Measurements from ENCODE around the gene SYNM.
"Not testable (repeated sequence)": the region's sequence is repeated elsewhere in the genome, so short reads cannot be mapped to it uniquely, and the experiment has no call there.

The SYNM gene

DNA sequence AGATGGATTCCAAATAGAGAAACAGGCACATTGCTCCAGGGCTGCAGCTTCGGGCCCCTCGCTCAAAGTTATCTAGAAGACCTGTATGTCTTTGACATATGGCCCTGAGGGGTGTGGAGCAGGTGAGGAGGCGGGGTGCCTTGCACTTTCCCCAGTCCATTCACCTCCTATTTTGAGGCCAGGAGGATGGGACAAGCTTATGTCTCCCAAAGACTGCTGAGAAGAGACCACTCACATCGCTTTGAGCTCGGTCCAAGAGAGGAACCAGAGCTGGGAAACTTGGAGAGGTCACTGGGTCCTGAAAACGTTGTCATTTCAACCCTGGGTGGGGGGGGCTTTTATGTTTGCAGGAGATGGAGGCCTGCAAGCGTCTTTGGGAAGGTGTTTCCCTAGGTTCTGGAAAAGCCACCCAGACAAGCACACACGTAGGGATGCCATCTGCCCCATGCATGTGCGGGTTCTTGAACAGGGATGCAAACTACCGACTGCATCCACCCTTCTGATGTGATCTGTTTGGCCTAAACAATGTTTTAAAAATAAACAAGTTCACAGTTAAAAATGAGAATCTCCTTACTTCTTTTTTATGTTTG, 33.7 kb upstream of the SYNM start:
- peaks cover 4% of the 10 kb centered on the region for H3K27me3 ChIP-seq (replicated peaks; ENCODE audit: control insufficient read depth, insufficient read depth, low read length)
- no peak for DNase-seq (ENCODE audit: low read depth)
- no peak overlapping the region for H3K4me3 ChIP-seq (ENCODE audit: low read length)
- no peak overlapping the region for H3K9ac ChIP-seq (ENCODE audit: low read length)
- peaks cover 5% of the 10 kb centered on the region for H3K4me1 ChIP-seq (ENCODE audit: control insufficient read depth, insufficient read depth, low read length)
- H3K9me3 ChIP-seq (ENCODE audit: control insufficient read depth, low read length): no peaks in the 10 kb centered on the region
- H3K36me3 ChIP-seq (ENCODE audit: control insufficient read depth, insufficient read depth, low read length, severe bottlenecking): no peaks in the 10 kb centered on the region

DNA sequence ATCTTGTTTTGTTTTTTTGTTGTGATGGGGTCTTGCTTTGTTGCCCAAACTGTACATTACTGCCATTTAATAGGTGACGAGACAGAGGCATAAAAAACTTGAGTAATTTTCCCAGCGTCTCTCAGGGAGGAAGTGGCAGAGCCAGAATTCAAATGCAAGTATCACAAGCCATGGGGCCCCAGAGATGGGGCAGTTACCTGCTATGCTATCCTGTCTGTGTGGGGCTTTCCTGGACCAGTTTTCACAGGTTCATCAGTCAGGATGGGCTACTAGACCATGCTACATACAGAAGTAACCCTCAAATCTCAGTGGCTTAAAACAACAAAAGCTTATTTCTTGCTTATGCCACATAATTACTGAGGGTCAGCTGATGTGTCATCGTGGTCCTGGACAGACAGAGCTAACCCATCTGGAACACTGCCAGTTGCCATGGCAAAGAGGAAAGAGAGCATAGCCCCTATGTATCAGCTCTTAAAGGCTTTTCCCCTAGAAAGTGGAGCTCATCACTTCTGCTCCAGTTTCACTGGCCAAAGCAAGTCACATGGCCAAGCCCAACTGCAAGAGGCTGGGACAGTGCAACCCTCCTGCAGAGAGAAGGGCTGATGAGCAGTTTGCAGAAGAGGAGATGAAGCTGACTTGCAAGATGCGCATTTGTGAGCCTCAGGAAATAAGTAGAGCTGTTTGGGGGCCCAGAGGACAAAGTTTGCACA, 31.7 kb upstream of the SYNM start:
- Histone ChIP-seq H3K9me3 (ENCODE audit: control insufficient read depth, low read length) (no peaks in the 10 kb centered on the region), H3K4me3 (ENCODE audit: low read length) (no peak overlapping the region), H3K27me3 (replicated peaks; ENCODE audit: control insufficient read depth, insufficient read depth, low read length) (no peaks in the 10 kb centered on the region), H3K9ac (ENCODE audit: low read length) (no peak overlapping the region), H3K4me1 (ENCODE audit: control insufficient read depth, insufficient read depth, low read length) (peaks cover 5% of the 10 kb centered on the region), H3K36me3 (ENCODE audit: control insufficient read depth, insufficient read depth, low read length, severe bottlenecking) (no peaks in the 10 kb centered on the region)
- no peak for DNase-seq (ENCODE audit: low read depth)

DNA sequence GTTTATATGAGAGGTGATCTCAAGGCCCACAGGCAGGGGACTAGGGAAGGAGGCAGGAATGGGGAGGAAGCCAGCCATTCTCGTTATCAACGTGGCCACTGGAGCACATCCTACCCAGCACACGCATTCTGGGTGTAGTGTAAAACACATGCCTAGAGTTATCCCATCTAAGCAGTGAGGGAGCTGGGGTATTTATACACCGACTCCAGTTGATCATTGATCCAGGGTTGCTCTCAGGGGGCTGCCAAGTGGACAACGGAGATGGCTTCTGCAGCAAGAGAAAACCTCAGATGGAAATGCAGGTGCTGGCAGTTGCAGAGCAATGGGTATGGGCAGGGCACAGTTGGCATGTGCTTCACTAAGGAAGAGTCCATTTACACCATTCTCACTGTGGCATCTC, 30.4 kb upstream of the SYNM start:
- Histone ChIP-seq H3K4me1 (ENCODE audit: control insufficient read depth, insufficient read depth, low read length) (peaks cover 5% of the 10 kb centered on the region), H3K4me3 (ENCODE audit: low read length) (no peak overlapping the region), H3K27me3 (replicated peaks; ENCODE audit: control insufficient read depth, insufficient read depth, low read length) (no peaks in the 10 kb centered on the region), H3K36me3 (ENCODE audit: control insufficient read depth, insufficient read depth, low read length, severe bottlenecking) (no peaks in the 10 kb centered on the region), H3K9ac (ENCODE audit: low read length) (no peak overlapping the region), H3K9me3 (ENCODE audit: control insufficient read depth, low read length) (no peaks in the 10 kb centered on the region)
- no peak for DNase-seq (ENCODE audit: low read depth)

DNA sequence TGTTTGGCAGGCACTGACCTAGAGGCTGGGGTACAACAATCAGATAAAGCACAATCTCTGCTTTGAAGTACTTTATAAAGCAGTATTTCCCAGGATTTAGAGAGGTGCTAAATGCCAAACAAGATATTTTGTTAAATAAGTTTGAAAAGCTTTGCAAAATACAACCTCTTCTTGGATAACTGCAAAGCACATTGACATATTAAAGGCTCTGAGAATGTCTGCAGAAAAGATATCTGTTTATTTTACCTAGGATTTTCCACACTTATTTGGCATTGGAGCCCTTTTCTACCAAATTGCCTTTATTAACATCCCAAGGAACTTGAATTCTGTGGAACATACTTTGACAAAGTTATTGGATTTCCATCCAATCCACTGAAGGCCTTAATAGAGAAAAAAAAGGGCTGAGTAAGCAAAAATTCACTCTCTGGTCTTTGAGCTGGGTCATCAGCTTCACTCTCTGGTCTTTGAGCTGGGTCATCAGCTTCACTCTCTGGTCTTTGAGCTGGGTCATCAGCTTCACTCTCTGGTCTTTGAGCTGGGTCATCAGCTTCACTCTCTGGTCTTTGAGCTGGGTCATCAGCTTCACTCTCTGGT, 29.7 kb upstream of the SYNM start:
- H3K9ac ChIP-seq (ENCODE audit: low read length); H3K4me3 ChIP-seq (ENCODE audit: low read length); H3K36me3 ChIP-seq (ENCODE audit: control insufficient read depth, insufficient read depth, low read length, severe bottlenecking); H3K27me3 ChIP-seq (replicated peaks; ENCODE audit: control insufficient read depth, insufficient read depth, low read length); H3K4me1 ChIP-seq (ENCODE audit: control insufficient read depth, insufficient read depth, low read length); DNase-seq (ENCODE audit: low read depth); H3K9me3 ChIP-seq (ENCODE audit: control insufficient read depth, low read length): not testable (repeated sequence)

DNA sequence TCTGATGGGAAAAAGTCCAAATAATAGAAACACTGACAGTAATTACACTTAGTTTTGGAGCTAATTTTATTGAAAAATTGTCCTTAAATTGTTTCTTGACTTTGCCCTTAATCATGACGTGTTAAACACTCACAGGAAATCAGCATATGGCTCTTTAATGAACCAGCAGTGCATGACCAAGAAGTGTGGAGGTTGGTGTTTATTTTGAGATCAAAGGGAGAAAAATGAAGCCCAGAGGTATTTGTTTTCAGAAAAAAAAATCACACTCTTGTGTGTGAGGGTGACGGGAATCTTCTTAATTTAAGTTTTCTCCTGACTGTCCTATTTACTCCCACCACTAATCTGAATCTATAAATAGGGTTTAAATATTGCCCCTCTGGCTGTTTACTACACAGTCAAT, 28.8 kb upstream of the SYNM start:
- H3K4me3 ChIP-seq (ENCODE audit: low read length): peak overlapping the region; percentile 79
- no peaks in the 10 kb centered on the region for H3K36me3 ChIP-seq (ENCODE audit: control insufficient read depth, insufficient read depth, low read length, severe bottlenecking)
- DNase-seq (ENCODE audit: low read depth): no peak
- H3K4me1 ChIP-seq (ENCODE audit: control insufficient read depth, insufficient read depth, low read length): peaks cover 5% of the 10 kb centered on the region
- H3K9me3 ChIP-seq (ENCODE audit: control insufficient read depth, low read length): no peaks in the 10 kb centered on the region
- no peaks in the 10 kb centered on the region for H3K27me3 ChIP-seq (replicated peaks; ENCODE audit: control insufficient read depth, insufficient read depth, low read length)
- H3K9ac ChIP-seq (ENCODE audit: low read length): peak overlapping the region; percentile 83

DNA sequence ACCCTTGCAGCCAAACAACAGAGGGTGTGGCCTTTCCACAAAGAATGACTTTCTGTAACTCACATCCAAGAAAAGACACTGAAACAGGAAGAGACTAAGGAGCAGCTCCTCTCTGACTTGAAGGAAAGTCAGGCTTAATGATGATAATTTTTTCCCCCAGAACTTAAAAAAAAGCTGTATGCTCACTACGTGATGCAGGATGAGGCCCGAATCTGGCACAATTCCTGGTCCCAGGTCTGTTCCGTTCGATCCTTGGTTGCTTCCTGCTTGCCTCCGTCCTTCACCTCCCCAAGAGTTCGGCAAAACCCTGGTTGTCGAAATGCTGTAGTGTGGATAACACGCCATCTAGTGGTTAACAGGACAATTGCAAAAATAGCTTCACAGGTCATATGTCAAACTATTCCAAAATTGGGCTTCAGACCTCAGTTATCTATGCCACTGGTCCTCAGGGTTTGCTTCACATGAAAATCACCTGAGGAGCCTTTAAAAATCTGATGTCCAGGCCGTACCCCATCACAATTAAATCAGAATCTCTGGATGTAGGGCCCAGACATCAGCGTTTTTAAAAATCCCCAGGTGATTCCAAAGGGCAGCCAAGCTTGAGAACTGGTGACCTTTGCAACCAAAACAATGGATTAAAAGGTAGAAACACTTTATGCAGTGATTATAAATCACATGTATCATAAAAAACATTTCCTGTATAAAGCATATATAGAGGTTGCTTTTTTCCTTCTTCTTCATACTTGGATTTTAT, 28.1 kb upstream of the SYNM start:
- peak overlapping the region; percentile 79 for H3K4me3 ChIP-seq (ENCODE audit: low read length)
- peaks cover 5% of the 10 kb centered on the region for H3K4me1 ChIP-seq (ENCODE audit: control insufficient read depth, insufficient read depth, low read length)
- H3K27me3 ChIP-seq (replicated peaks; ENCODE audit: control insufficient read depth, insufficient read depth, low read length): no peaks in the 10 kb centered on the region
- no peaks in the 10 kb centered on the region for H3K9me3 ChIP-seq (ENCODE audit: control insufficient read depth, low read length)
- H3K36me3 ChIP-seq (ENCODE audit: control insufficient read depth, insufficient read depth, low read length, severe bottlenecking): no peaks in the 10 kb centered on the region
- peak; percentile 92 for DNase-seq (ENCODE audit: low read depth)
- H3K9ac ChIP-seq (ENCODE audit: low read length): peak overlapping the region; percentile 83

DNA sequence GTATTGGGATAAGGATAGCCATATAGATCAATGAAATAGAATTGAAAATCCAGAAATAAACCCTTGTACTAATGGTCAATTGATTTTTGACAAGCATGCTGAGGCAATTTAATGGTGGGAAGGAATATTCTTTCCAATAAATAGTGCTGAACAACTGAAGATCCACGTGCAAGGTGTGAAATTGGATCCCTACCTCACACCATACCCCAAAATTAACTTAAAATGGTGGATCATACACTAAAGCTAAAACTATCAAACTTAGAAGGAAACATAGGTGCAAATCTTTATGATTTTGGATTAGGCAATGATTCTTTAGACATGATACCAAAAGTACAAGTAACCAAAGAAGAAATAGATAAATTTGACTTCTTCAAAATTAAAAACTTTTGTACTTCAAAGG, 22.1 kb upstream of the SYNM start:
- Histone ChIP-seq H3K9me3 (ENCODE audit: control insufficient read depth, low read length) (peaks cover 6% of the 10 kb centered on the region), H3K9ac (ENCODE audit: low read length) (no peak overlapping the region), H3K36me3 (ENCODE audit: control insufficient read depth, insufficient read depth, low read length, severe bottlenecking) (no peaks in the 10 kb centered on the region), H3K4me3 (ENCODE audit: low read length) (no peak overlapping the region), H3K27me3 (replicated peaks; ENCODE audit: control insufficient read depth, insufficient read depth, low read length) (no peaks in the 10 kb centered on the region), H3K4me1 (ENCODE audit: control insufficient read depth, insufficient read depth, low read length) (no peaks in the 10 kb centered on the region)
- DNase-seq (ENCODE audit: low read depth): no peak

DNA sequence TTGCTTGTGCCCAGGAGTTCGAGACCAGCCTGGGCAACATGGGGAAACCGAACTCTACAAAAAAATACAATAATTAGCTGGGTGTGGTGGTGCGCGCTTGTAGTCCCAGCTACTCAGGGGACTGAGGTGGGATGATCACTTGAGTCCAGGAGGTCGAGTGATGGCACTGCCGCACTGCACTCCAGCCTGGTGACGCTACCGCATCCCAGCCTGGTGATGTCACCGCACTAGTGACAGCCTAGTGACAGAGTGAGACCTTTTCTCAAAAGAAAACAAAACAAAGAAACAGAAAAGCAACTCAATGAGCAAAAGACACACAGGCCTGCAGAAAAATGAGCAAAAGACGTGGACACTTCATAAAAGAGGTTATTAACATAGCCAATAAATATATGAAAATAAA, 19.9 kb upstream of the SYNM start:
- H3K27me3 ChIP-seq (replicated peaks; ENCODE audit: control insufficient read depth, insufficient read depth, low read length): no peaks in the 10 kb centered on the region
- no peak overlapping the region for H3K4me3 ChIP-seq (ENCODE audit: low read length)
- H3K4me1 ChIP-seq (ENCODE audit: control insufficient read depth, insufficient read depth, low read length): no peaks in the 10 kb centered on the region
- no peak overlapping the region for H3K9ac ChIP-seq (ENCODE audit: low read length)
- no peak for DNase-seq (ENCODE audit: low read depth)
- H3K36me3 ChIP-seq (ENCODE audit: control insufficient read depth, insufficient read depth, low read length, severe bottlenecking): no peaks in the 10 kb centered on the region
- H3K9me3 ChIP-seq (ENCODE audit: control insufficient read depth, low read length): peaks cover 6% of the 10 kb centered on the region

DNA sequence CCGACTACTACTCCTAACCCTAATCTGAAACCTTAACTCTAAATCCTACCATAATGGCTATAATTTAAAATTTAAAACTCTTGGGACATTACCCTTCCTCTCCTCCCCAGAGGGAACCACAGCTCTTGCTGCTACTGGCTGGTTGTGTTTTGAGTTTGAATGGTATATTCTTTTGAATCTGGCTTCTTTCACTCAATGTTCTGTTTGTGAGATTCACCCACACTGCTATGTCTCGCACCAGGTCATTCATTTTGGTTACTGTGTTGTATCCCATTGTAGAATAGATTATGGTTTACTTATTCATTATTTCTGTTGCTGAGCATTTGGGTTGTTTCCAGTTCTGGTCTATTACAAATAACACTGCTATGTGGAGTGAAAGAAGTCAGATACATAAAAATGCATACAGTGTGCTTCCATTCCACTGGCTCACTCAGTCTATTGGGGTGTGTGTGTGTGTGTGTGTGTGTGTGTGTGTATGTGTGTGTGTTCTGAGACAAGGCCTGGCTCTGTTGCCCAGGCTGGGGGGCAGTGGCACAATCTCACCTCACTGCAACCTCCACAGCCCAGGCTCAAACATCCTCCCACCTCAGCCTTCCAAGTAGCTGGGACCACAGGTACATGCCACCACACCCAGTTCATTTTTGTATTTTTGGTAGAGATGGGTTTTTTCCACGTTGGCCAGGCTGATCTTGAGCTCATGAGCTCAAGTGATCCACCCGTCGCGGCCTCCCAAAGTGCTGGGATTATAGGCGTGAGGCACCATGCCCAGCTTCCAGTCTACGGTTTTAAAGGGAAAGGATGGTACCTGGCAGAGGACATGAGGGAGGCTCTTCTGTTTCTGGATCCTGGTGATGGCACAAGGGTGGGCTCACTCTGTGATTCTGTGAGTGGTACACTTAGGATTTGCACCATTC, 19.2 kb upstream of the SYNM start:
- Histone ChIP-seq H3K4me3 (ENCODE audit: low read length) (no peak overlapping the region), H3K4me1 (ENCODE audit: control insufficient read depth, insufficient read depth, low read length) (no peaks in the 10 kb centered on the region), H3K27me3 (replicated peaks; ENCODE audit: control insufficient read depth, insufficient read depth, low read length) (no peaks in the 10 kb centered on the region), H3K9me3 (ENCODE audit: control insufficient read depth, low read length) (peaks cover 6% of the 10 kb centered on the region), H3K9ac (ENCODE audit: low read length) (no peak overlapping the region), H3K36me3 (ENCODE audit: control insufficient read depth, insufficient read depth, low read length, severe bottlenecking) (no peaks in the 10 kb centered on the region)
- DNase-seq (ENCODE audit: low read depth): peak; percentile 47

DNA sequence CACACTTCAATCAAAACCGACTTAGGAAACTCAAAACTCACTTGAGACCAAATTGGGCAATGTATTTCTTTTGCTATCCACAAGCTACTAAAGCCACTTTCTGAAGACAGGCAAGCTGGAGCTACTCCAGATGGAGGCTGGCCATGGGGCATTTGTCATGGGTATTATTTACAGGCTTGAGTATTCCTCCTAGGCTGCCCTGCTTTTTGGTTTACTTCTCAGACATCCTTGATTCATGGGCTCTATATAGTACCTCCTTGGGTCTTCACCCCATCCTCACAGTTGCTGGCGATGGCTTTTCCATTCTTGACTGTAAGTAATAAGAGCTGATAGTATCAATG, 18.6 kb upstream of the SYNM start:
- DNase-seq (ENCODE audit: low read depth): peak; percentile 19
- H3K36me3 ChIP-seq (ENCODE audit: control insufficient read depth, insufficient read depth, low read length, severe bottlenecking): no peaks in the 10 kb centered on the region
- no peak overlapping the region for H3K9ac ChIP-seq (ENCODE audit: low read length)
- peaks cover 6% of the 10 kb centered on the region for H3K9me3 ChIP-seq (ENCODE audit: control insufficient read depth, low read length)
- no peaks in the 10 kb centered on the region for H3K4me1 ChIP-seq (ENCODE audit: control insufficient read depth, insufficient read depth, low read length)
- no peaks in the 10 kb centered on the region for H3K27me3 ChIP-seq (replicated peaks; ENCODE audit: control insufficient read depth, insufficient read depth, low read length)
- no peak overlapping the region for H3K4me3 ChIP-seq (ENCODE audit: low read length)
